Measurements from ENCODE around the gene LRP5.

GRCh38 chr11:68372114-68372513, 59.7 kb downstream of the LRP5 start:
- no peak for TF ChIP-seq CTCF (IDR thresholded peaks at IDR 0.05)
- TF ChIP-seq POLR2A (IDR thresholded peaks at IDR 0.05), result no peak
- no peak for TF ChIP-seq EP300 (IDR thresholded peaks at IDR 0.05)
